K562 (cell line): ENCODE measurements around the gene TMED10. TPM values are rescaled to one million over a fixed set of nuclear protein-coding genes. Genes with fewer than 3 reads are reported as not detected.

ENCODE experiments used
- ATAC-seq: fragments of 200-7000 bp; cut with Tn5 transposase; 3 replicates; pipeline ENCODE4 v1.9.1; 2020; ENCODE audit warnings: moderate library complexity
- BruUV-seq: library from RNA; stranded (reverse); fragments of 400-500 nt; replicated peaks from 2 replicates; lab custom pipeline; 2021; lab: Mats Ljungman, UMichigan
- CTCF ChIA-PET: fragments of 300-600 bp; formaldehyde crosslinking; extraction: SDS; loops from one replicate; lab custom pipeline; 2021; ENCODE audit warnings: low intra/inter-chr PET ratio; lab: Yijun Ruan, JAX
- POLR2A ChIA-PET: fragments of 300-600, 350-650 bp; sonication (Branson Sonifier 250); formaldehyde crosslinking; extraction: SDS; loops from one replicate; lab custom pipeline; 2021; ENCODE audit warnings: antibody characterized with exemption, inconsistent platforms; lab: Yijun Ruan, JAX
- DNase-seq, 4 experiments: peaks; one replicate each; pipeline versions ENCODE4 v3.0.0 to v3.0.0-alpha.2; 2011 to 2018; ENCODE audit warnings: low spot score in 3 of 4, mixed read lengths in 3 of 4; ENCODE audit errors: extremely low read depth in 1 of 4
- FAIRE-seq: peaks from 2 replicates; lab custom pipeline; 2011; peaks lifted over from hg19 to GRCh38; lab: Jason Lieb, UNC
- H2AFZ ChIP-seq: 2 replicates; pipeline ENCODE4 v1.6.0; 2011; ENCODE audit warnings: low read depth, low read length, control low read depth, inconsistent platforms
- H3K27ac ChIP-seq: fragments of 200-600 bp; 3 replicates; pipeline ENCODE4 v1.8.0; 2011; ENCODE audit warnings: low read depth, mild to moderate bottlenecking, control low read depth, inconsistent platforms, low read length, moderate library complexity, mixed read lengths; ENCODE audit errors: extremely low read depth
- H3K27me3 ChIP-seq, 2 experiments: fragments of 300-600 bp in 1 of 2; 2 replicates in 1 of 2; 3 replicates in 1 of 2; pipeline versions ENCODE4 v1.6.0 to v1.8.0; 2011; ENCODE audit warnings: inconsistent platforms in 2 of 2, low read length in 2 of 2, mild to moderate bottlenecking in 1 of 2, mixed read lengths in 1 of 2, moderate library complexity in 1 of 2; ENCODE audit not compliant: control insufficient read depth in 2 of 2, insufficient read depth in 2 of 2
- H3K36me3 ChIP-seq: fragments of 300-600 bp; 3 replicates; pipeline ENCODE4 v1.8.0; 2011; ENCODE audit warnings: mild to moderate bottlenecking, low read length, inconsistent platforms; ENCODE audit not compliant: control insufficient read depth, insufficient read depth
- H3K4me1 ChIP-seq, 2 experiments: fragments of 200-600 bp in 1 of 2; replicated peaks in 1 of 2; 2 replicates in 1 of 2; 3 replicates in 1 of 2; pipeline versions ENCODE4 v1.5.1 to v1.8.0; 2011; ENCODE audit warnings: inconsistent platforms in 2 of 2, low read length in 2 of 2, mild to moderate bottlenecking in 1 of 2, mixed read lengths in 1 of 2, moderate library complexity in 1 of 2; ENCODE audit not compliant: control insufficient read depth in 2 of 2, insufficient read depth in 2 of 2
- H3K4me2 ChIP-seq: 2 replicates; pipeline ENCODE4 v1.6.1; 2011; ENCODE audit warnings: low read length, control low read depth, inconsistent platforms, mixed read lengths; ENCODE audit not compliant: insufficient read depth
- H3K4me3 ChIP-seq: fragments of 200-600 bp; sonication (generic), shearing (Covaris generic); 2 replicates; pipeline ENCODE4 v1.5.1; 2016; ENCODE audit warnings: control low read depth, inconsistent platforms
- H3K79me2 ChIP-seq: fragments of 200-600 bp; 3 replicates; pipeline ENCODE4 v1.8.0; 2011; ENCODE audit warnings: low read length, inconsistent platforms; ENCODE audit not compliant: control insufficient read depth, insufficient read depth
- H3K9ac ChIP-seq, 2 experiments: 2 replicates each; pipeline versions ENCODE4 v1.6.0 to v1.6.1; 2011; ENCODE audit warnings: low read depth in 2 of 2, low read length in 2 of 2, control low read depth in 1 of 2, inconsistent platforms in 1 of 2, mild to moderate bottlenecking in 1 of 2, mixed read lengths in 1 of 2; ENCODE audit not compliant: insufficient read depth in 1 of 2
- H3K9me1 ChIP-seq: one replicate; pipeline ENCODE4 v1.6.0; 2011; ENCODE audit warnings: inconsistent platforms, mild to moderate bottlenecking, low read length, moderate library complexity; ENCODE audit not compliant: control insufficient read depth, insufficient read depth
- H3K9me3 ChIP-seq: replicated peaks from 2 replicates; pipeline ENCODE4 v1.5.1; 2011; ENCODE audit warnings: low read depth, low read length, inconsistent platforms; ENCODE audit not compliant: control insufficient read depth, insufficient read depth
- H4K20me1 ChIP-seq: replicated peaks from 2 replicates; pipeline ENCODE4 v1.6.1; 2011; ENCODE audit warnings: low read length, inconsistent platforms, mixed read lengths; ENCODE audit not compliant: control insufficient read depth, insufficient read depth
- NCOA1 ChIP-seq: fragments of 450-650 bp; IDR thresholded peaks from 2 replicates; pipeline ENCODE4 v1.6.1; 2016; ENCODE audit warnings: low read depth
- PURB ChIP-seq: sonication (generic); formaldehyde crosslinking; IDR thresholded peaks from 2 replicates; pipeline ENCODE4 v1.9.0; 2021; ENCODE audit warnings: low read depth, mild to moderate bottlenecking, missing genetic modification reagents
- RHOXF2B ChIP-seq: fragments of 250-450 bp; sonication (Bioruptor Pico); conservative IDR thresholded peaks from 2 replicates; pipeline ENCODE4 v1.5.1; 2021
- TEAD4 ChIP-seq, 2 experiments: sonication (generic) in 1 of 2; formaldehyde crosslinking in 1 of 2; IDR thresholded peaks; 2 replicates each; pipeline versions ENCODE4 v1.6.1 to v1.8.0; 2012 to 2022; ENCODE audit warnings: borderline replicate concordance in 1 of 2, inconsistent platforms in 1 of 2, low read length in 1 of 2, mild to moderate bottlenecking in 1 of 2, missing genetic modification reagents in 1 of 2
- ZBTB17 ChIP-seq: fragments of 450-650 bp; formaldehyde crosslinking; IDR thresholded peaks from 2 replicates; pipeline ENCODE4 v1.4.0; 2020; ENCODE audit warnings: mild to moderate bottlenecking
- ZNF146 ChIP-seq: IDR thresholded peaks from one replicate; pipeline ENCODE4 v1.6.1; 2018; ENCODE audit warnings: missing compliant biosample characterization; ENCODE audit not compliant: unreplicated experiment
- ZSCAN29 ChIP-seq: fragments of 450-650 bp; IDR thresholded peaks from 2 replicates; pipeline ENCODE4 v1.6.1; 2017
- in situ Hi-C: fragments of 300-500 bp; cut with MboI; formaldehyde crosslinking; loops from 4 replicates; pipeline ENCODE4 v1.15.0; 2018; ENCODE audit warnings: inconsistent platforms, mixed read lengths
- intact Hi-C: fragments of 100-400 bp; cut with micrococcal nuclease; formaldehyde crosslinking; loops from 2 replicates; pipeline ENCODE4 v1.14.2; 2022
- polyA plus RNA-seq, 8 experiments: library from polyadenylated mRNA; depleted of rRNA in 4 of 8; stranded (reverse) in 5 of 8; unstranded in 3 of 8; fragments of >200 nt; fragmentation: Nextera tagmentation in 2 of 8; fragmentation: Illumina TruSeq in 1 of 8; extraction: Ambion mirVana in 2 of 8; extraction: Trizol in 1 of 8; gene quantifications; 2 replicates each; pipeline versions ENCODE4 v1.2.1 to v1.2.3, GENCODE V29; 2011 to 2014; ENCODE audit warnings: inconsistent platforms in 1 of 8, missing spikeins in 1 of 8
- total RNA-seq, 7 experiments: library from RNA; depleted of rRNA in 6 of 7; stranded (reverse); fragments of >200 nt in 6 of 7; fragmentation: Illumina TruSeq in 2 of 7; extraction: Trizol in 2 of 7; gene quantifications; 2 replicates each; pipeline versions ENCODE4 v1.2.1 to v1.2.3, GENCODE V29; 2011 to 2021; ENCODE audit warnings: low replicate concordance in 1 of 7
- TF ChIP-seq, protein P1 (sequence below): IDR thresholded peaks from 2 replicates; pipeline ENCODE4 v1.6.1; 2011; ENCODE audit not compliant: insufficient read length; ENCODE audit errors: extremely low read depth
- TF ChIP-seq, protein P2 (sequence below): fragments of 450-650 bp; IDR thresholded peaks from 2 replicates; pipeline ENCODE4 v1.6.1; 2016; ENCODE audit warnings: low read depth, mild to moderate bottlenecking, moderate library complexity

TMED10 gene
- total and polyA plus RNA-seq, 9 of the 15 experiments (the other 6 are each of a cell fraction or from before 2014, with no cell fraction given), result 62.2 to 233 (median 124) TPM

DNA sequence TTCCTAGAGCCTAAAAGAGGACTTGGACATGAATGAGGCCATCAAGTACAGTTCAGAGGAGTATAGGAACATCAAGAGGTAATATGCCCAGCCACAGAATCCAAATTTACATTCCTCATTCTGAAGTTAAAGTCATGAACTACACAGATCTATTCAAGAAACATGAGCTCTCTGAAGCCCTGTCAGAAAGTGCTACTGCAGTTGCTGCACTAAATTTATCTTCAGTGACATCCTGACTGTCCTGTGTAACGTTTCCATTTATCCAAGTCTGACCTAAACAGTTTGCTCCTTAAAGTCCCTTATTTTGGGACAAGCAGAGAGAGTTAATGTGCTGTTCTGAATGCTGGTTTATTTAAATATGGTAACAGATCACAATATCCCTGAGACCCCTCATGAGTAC, 77.7 kb downstream of the TMED10 start (continued):
- TF ChIP-seq TEAD4 (IDR thresholded peaks at IDR 0.05; ENCODE audit: low read length), result no peak
- TF ChIP-seq TEAD4 (CRISPR knock-in tag; IDR thresholded peaks at IDR 0.05; ENCODE audit: borderline replicate concordance), result no peak
- TF ChIP-seq, all 486 proteins: peak for 0

DNA sequence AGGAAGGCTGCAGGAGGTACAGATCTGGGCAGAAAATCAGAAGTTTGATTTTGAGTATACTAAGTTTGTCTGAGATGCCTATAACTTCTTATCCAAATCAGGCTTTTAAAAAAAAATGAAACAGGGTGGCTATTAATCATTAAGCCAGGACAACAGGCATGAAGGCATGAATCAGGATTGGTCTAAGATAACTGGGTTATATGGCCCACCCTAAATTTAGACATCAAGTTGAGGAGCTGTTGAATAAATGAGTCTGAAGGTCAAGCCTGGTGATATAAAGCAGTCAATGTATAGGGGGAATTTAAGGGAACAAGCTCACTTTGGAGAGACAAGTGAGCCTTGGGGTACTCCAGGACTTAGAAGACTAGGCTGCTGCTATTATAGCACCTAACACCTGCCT, 78.2 kb downstream of the TMED10 start:
- Histone ChIP-seq H3K27ac (no peak overlapping the region), H3K4me1 (no peaks in the 10 kb centered on the region), H3K9me1 (no peaks in the 10 kb centered on the region), H3K4me2 (no peak overlapping the region), H3K27me3 (no peaks in the 10 kb centered on the region), H3K4me3 (no peak overlapping the region), H4K20me1 (no peaks in the 10 kb centered on the region), H3K36me3 (peaks cover 42% of the 10 kb centered on the region), H3K79me2 (no peaks in the 10 kb centered on the region), H3K9me3 (no peaks in the 10 kb centered on the region), H2AFZ (no peak overlapping the region), H3K9ac (no peak overlapping the region)
- DNase-seq (no peak), ATAC-seq (no peak), FAIRE-seq (no peak)
- TF ChIP-seq RHOXF2B (CRISPR knock-in tag), result no peak
- TF ChIP-seq PURB, result no peak
- no peak for TF ChIP-seq ZNF146 (CRISPR knock-in tag)
- no peak for TF ChIP-seq NCOA1
- no peak for TF ChIP-seq ZBTB17 (CRISPR knock-in tag)
- TF ChIP-seq ZSCAN29, result no peak
- TF ChIP-seq, protein P1, sequence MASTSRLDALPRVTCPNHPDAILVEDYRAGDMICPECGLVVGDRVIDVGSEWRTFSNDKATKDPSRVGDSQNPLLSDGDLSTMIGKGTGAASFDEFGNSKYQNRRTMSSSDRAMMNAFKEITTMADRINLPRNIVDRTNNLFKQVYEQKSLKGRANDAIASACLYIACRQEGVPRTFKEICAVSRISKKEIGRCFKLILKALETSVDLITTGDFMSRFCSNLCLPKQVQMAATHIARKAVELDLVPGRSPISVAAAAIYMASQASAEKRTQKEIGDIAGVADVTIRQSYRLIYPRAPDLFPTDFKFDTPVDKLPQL, result no peak
- TF ChIP-seq, protein P2, sequence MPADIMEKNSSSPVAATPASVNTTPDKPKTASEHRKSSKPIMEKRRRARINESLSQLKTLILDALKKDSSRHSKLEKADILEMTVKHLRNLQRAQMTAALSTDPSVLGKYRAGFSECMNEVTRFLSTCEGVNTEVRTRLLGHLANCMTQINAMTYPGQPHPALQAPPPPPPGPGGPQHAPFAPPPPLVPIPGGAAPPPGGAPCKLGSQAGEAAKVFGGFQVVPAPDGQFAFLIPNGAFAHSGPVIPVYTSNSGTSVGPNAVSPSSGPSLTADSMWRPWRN, result no peak
- in situ Hi-C loops (no loop called here), intact Hi-C loops (no loop called here)
- BruUV-seq, result no TSS peak
- ChIA-PET CTCF (no interaction called here), POLR2A (no interaction called here)
